Activated CD4-positive, alpha-beta T cell treated with anti-CD3 and anti-CD28 coated beads, Interleukin-2, amount 50 U/mL, for 4 hours (primary cell): ENCODE measurements around the gene CCDC68.

Experiments
- DNase-seq, 2 experiments: peaks; one replicate each; pipeline ENCODE4 v3.0.0-alpha.2; 2020

Gene CCDC68

GRCh38 chr18:54914816-54915215, 44.4 kb downstream of the CCDC68 start:
- DNase-seq = no peak

GRCh38 chr18:54911551-54911950, 47.7 kb downstream of the CCDC68 start:
- no peak for DNase-seq

- no peak for DNase-seq
These were observed 48.9 kb downstream of the CCDC68 start for GRCh38 chr18:54910161-54910919.

- no peak for DNase-seq
These were observed 49.7 kb downstream of the CCDC68 start for GRCh38 chr18:54909538-54909937.

GRCh38 chr18:54906331-54907185, 52.7 kb downstream of the CCDC68 start:
- DNase-seq = no peak

- DNase-seq = no peak
These were observed 53.6 kb downstream of the CCDC68 start for GRCh38 chr18:54905629-54906028.

- no peak for DNase-seq
These were observed 54.7 kb downstream of the CCDC68 start for GRCh38 chr18:54904581-54904980.

GRCh38 chr18:54900290-54900689, 59.0 kb downstream of the CCDC68 start:
- no peak for DNase-seq

GRCh38 chr18:54899500-54899899, 59.8 kb downstream of the CCDC68 start:
- DNase-seq = no peak

GRCh38 chr18:54888933-54889332, 70.3 kb downstream of the CCDC68 start:
- no peak for DNase-seq

GRCh38 chr18:54888378-54888777, 70.9 kb downstream of the CCDC68 start:
- no peak for DNase-seq

- no peak for DNase-seq
These were observed 75.3 kb downstream of the CCDC68 start for GRCh38 chr18:54883816-54884604.

GRCh38 chr18:54882318-54882717, 76.9 kb downstream of the CCDC68 start:
- no peak for DNase-seq

GRCh38 chr18:54881229-54881768, 78.0 kb downstream of the CCDC68 start:
- no peak for DNase-seq

GRCh38 chr18:54880395-54881105, 78.7 kb downstream of the CCDC68 start:
- no peak for DNase-seq

- DNase-seq = no peak
These were observed 79.6 kb downstream of the CCDC68 start for GRCh38 chr18:54879691-54880090.

- no peak for DNase-seq
These were observed 80.5 kb downstream of the CCDC68 start for GRCh38 chr18:54878659-54879358.

- DNase-seq = no peak
These were observed 81.1 kb downstream of the CCDC68 start for GRCh38 chr18:54878159-54878622.

GRCh38 chr18:54877076-54877475, 82.2 kb downstream of the CCDC68 start:
- DNase-seq = no peak

GRCh38 chr18:54875063-54875462, 84.2 kb downstream of the CCDC68 start:
- no peak for DNase-seq

- no peak for DNase-seq
These were observed 85.4 kb downstream of the CCDC68 start for GRCh38 chr18:54873884-54874255.

GRCh38 chr18:54872681-54873080, 86.6 kb downstream of the CCDC68 start:
- no peak for DNase-seq
